Glomerular endothelial cell (primary cell): ENCODE data around the gene ZNF28. TPM values are rescaled to one million over a fixed set of nuclear protein-coding genes. Genes with fewer than 3 reads are reported as not detected.
"Not testable (repeated sequence)": the region's sequence is repeated elsewhere in the genome, so short reads cannot be mapped to it uniquely, and the experiment has no call there.

Source experiments
- DNase-seq: peaks from one replicate; pipeline ENCODE4 v3.0.0-alpha.2; 2011; ENCODE audit warnings: low read depth, low spot score; ENCODE audit errors: extremely low read depth
- total RNA-seq: library from RNA; depleted of rRNA; stranded (reverse); fragments of >200 nt; gene quantifications from 2 replicates; pipeline ENCODE4 v1.2.3, GENCODE V29; 2015

Gene ZNF28
- total RNA-seq: 14.5 and 14.6 TPM in 2 replicates

DNA sequence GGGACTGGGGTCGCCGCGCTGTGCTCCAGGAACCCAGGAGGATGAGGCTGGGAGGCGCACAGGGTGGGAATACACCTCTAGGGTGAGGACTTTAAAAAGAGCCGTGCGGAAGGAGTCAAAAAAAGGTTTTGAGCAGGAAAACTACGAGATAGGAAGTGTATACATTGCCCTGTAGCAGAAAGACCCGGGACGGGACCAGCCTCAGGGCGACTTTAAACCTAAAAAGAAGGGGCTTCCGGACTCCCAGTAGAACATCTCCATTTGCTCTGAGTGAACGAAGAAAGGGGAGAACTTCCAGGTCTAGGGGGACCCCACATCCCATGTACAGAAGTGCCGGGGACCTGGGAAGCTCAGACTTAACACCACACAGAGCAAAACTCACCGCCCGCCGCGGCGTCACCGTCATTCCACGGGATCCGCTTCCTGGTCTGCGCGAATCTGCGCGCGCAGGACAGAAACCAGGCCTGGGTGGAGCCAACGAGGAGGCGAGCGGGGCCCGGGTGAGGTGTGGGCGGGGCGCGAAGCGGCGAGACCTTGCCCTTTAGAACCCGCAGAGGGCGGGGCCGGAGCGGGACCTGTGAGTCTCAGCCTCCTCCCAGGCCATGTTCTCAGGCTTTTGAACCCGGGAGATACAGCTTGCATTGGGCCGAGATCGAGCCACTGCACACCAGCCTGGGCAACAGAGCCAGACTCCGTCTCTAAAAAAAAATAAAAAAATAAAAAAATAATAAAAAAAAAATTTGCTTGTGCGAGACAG, at the start of gene ZNF28:
ZNF28 (minus strand) TSS at position 430 of the 757 bp plus-strand sequence. CDS start 3,675 bp downstream, outside the sequence.
- not testable (repeated sequence) for DNase-seq

DNA sequence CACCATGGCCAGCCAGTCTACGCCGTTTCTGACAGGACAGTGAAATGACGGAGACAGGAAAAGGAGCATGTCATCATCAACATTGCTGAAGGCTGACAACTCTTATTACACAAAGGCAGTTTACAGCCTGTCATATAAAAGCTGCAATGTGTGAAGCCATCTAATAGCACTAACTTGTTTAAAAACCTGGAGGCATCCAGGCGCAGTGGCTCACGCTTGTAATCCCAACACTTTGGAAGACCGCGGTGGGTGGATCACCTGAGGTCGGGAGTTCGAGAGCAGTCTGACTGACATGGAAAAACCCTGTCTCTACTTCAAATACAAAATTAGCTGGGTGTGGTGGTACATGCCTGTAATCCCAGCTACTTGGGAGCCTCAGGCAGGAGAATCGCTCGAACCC, 46.6 kb upstream of the ZNF28 start:
- DNase-seq: not testable (repeated sequence)

DNA sequence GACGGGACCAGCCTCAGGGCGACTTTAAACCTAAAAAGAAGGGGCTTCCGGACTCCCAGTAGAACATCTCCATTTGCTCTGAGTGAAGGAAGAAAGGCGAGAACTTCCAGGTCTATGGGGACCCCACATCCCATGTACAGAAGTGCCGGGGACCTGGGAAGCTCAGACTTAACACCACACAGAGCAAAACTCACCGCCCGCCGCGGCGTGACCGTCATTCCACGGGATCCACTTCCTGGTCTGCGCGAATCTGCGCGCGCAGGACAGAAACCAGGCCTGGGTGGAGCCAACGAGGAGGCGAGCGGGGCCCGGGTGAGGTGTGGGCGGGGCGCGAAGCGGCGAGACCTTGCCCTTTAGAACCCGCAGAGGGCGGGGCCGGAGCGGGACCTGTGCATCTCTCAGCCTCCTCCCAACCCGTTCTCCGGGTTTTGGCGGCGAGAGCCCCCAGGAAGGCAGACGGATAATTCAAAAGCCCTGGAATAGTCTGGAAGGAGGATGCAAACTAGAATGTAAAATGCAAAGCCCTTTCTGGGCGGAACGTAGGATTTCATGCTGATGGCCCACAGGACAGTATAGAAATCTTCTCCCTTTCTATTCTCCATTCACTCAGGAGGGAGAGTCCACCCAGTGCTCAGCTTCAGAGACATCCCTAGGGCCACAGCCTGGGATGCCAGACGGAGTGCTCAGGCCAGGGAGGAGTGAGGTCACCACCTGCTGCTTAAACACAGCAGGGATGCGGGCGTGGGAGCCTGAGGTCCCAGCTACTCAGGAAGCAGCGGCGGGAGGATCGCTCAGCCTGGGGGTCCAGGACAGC, 36.2 kb upstream of the ZNF28 start, which contains the start of gene ZNF468:
ZNF468 (minus strand) TSS at position 242 of the 814 bp plus-strand sequence. CDS start 3,347 bp downstream, outside the sequence.
- not testable (repeated sequence) for DNase-seq

DNA sequence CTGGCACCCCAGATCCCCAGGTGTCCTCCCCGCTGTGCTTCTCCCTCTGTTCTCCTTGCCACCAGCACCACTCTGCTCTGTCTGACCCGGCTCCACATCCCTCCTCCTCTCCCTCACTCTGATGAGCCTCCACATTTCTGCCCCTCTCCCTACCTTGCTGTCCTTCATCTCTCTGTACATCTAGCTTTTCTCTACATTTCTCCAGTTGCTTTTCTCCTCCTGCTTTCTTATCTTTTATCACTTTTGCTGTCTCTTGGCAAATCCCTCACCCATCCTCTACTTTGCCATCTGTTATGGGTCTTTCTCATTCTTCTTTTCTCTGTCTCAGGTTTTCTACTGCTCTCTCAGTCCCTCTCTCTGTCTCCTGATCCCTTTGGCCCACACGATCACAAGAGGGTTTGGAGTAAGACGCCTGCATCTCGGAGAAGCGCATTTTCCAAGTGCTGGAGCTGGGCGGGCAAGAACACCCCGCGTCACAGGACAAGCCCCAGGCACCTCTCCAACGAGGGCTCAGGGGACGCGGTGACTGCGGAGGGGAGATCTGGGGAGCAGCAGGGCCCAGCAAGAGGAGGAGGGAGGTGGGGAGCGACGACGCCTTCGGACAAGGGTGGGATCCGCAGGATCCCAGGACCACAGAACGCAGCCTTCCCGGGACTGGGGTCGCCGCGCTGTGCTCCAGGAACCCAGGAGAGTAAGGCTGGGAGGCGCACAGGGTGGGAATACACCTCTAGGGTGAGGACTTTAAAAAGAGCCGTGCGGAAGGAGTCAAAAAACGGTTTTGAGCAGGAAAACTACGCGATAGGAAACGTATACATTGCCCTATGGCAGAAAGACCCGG, 35.3 kb upstream of the ZNF28 start:
- not testable (repeated sequence) for DNase-seq

DNA sequence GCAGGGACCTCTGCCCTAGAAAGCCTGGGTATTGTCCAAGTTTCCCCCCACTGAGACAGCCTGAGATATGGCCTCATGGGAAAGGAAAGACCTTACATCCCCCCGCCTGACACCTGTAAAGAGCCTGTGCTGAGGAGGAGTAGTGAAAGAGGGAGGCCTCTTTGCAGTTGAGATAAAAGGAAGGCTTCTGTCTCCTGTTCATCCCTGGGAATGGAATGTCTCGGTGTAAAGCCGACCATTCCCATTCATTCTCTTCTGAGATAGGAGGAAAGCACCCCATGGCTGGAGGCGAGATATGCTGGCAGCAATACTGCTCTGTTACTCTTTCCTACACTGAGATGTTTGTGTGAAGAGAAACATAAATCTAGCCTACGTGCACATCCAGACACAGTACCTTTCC, 25.9 kb upstream of the ZNF28 start:
- not testable (repeated sequence) for DNase-seq

DNA sequence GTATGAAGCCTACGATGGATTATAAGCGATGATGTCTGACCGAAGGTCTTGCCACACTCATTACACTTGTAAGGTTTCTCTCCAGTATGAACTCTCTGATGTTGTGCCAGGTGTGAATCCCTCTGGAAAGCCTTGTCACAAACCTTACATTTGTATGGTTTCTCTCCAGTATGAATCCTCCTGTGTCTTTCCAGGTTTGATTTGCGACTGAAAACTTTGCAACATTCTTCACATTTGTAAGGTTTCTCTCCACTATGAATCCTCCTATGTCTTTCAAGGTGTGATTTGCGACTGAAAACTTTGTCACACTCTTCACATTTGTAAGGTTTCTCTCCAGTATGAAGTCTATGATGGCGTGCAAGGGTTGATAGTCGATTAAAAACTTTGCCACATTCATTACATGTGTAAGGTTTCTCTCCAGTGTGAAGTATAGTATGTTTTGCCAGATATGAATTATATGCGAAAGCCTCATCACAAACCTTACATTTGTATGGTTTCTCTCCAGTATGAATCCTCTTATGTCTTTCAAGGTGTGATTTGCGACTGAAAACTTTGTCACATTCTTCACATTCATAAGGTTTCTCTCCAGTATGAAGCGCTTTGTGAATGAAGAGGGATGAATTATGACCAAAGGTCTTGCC, 19.5 kb upstream of the ZNF28 start:
- DNase-seq: not testable (repeated sequence)

DNA sequence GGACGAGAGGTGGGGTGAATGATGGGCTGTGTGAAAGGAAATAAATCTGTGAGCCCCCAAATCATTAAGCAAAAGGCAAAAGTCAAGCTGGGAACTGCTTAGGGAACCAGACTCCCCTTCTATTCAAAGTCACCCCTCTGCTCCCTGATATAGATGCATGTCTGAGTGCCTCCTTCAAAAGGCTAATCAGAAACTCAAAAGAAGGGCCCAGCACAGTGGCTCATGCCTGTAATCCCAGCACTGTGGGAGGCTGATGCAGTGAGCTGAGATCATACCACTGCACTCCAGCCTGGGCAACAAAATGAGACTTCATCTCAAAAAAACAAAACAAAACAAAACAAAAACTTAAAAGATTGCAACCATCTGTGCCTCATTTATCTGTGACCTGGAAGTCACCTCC, 12.9 kb upstream of the ZNF28 start:
- DNase-seq: not testable (repeated sequence)

DNA sequence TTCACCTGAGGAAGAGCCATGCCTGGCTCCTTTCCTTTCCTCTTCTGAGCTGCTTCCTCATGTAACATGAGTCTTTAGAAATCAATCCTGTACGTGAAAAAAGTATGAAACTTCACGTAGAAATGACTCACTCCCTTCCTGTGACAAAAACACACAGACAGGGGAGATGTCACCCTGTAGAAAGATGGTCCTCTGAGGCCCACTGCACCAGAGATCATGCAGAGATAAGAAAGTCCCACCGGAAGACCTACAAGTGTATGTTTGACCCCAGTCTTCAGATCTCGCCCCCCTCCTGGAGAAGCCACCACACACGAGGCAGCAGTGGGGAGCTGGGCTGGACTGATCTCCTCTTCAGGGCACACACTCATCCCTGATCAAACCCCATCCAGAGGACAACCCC, 12.1 kb upstream of the ZNF28 start:
- DNase-seq: not testable (repeated sequence)

DNA sequence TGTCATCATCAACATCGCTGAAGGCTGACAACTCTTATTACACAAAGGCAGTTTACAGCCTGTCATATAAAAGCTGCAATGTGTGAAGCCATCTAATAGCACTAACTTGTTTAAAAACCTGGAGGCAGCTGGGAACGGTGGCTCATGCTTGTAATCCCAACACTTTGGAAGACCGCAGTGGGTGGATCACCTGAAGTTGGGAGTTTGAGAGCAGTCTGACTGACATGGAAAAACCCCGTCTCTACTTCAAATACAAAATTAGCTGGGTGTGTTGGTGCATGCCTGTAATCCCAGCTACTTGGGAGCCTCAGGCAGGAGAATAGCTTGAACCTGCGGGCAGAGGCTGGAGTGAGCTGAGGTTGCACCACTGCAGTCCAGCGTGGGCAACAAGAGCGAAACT, 8.4 kb upstream of the ZNF28 start:
- DNase-seq: not testable (repeated sequence)

DNA sequence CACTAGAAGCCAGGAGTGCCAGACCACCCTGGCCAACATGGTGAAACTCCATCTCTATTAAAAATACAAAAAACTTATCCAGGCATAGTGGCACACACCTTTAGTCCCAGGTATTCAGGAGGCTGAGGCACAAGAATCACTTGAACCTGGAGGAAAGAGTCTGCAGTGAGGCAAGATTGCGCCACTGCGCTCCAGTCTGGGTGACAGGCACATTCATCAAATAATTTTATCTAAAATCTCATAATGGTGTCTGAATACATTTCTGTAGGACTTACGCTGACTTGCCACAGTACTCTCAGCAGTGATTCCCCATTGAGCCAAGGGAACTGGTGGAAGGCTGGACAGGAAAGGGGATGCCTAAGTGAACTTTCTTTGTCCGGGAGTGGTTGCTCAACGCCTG, 4.3 kb upstream of the ZNF28 start:
- DNase-seq: no peak

DNA sequence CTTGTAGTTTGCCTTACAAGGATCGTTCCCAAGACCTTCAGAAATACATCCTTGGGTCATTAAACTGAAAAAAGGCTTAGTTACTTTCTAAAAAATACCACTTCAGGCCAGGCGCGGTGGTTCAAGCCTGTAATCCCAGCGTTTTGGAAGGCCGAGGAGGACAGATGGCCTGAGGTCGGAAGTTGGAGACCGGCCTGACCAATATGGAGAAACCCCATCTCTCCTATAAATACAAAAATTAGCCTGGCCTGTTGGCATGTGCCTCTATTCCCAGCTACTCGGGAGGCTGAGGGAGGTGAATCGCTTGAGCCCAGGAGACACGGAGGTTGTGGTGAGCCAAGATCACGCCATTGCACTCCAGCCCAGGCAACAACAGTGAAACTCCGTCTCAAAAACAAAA, 2.2 kb upstream of the ZNF28 start:
- DNase-seq: no peak

DNA sequence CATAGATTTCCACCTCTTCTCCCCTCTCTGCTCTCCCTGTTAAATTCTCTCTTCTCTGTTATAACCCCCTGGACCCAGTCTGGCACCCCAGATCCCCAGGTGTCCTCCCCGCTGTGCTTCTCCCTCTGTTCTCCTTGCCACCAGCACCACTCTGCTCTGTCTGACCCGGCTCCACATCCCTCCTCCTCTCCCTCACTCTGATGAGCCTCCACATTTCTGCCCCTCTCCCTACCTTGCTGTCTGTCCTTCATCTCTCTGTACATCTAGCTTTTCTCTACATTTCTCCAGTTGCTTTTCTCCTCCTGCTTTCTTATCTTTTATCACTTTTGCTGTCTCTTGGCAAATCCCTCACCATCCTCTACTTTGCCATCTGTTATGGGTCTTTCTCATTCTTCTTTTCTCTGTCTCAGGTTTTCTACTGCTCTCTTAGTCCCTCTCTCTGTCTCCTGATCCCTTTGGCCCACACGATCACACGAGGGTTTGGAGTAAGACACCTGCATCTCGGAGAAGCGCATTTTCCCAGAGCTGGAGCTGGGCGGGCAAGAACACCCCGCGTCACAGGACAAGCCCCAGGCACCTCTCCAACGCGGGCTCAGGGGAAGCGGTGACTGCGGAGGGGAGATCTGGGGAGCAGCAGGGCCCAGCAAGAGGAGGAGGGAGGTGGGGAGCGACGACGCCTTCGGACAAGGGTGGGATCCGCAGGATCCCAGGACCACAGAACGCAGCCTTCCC, 795 bp downstream of the ZNF28 start:
- DNase-seq: not testable (repeated sequence)

DNA sequence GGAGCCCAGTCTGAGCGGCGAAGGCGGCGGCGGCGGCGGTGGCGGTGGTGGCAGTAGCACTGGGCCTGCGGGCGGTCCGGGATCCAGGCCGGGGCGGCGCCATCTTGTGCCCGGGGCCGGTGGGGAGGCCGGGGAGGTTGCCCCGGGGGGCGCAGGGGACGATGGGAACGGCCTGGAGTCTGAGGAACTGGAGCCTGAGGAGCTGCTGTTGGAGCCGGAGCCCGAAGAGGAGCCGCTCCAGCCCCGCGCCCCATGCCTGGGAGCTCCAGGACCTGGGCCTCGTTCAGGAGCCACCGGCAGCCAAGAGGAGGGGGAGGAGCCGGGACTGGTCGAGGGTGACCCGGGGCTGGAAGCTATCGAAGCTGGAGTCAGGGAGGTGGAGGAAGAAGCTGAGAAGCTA, 11.6 kb downstream of the ZNF28 start:
- no peak for DNase-seq

DNA sequence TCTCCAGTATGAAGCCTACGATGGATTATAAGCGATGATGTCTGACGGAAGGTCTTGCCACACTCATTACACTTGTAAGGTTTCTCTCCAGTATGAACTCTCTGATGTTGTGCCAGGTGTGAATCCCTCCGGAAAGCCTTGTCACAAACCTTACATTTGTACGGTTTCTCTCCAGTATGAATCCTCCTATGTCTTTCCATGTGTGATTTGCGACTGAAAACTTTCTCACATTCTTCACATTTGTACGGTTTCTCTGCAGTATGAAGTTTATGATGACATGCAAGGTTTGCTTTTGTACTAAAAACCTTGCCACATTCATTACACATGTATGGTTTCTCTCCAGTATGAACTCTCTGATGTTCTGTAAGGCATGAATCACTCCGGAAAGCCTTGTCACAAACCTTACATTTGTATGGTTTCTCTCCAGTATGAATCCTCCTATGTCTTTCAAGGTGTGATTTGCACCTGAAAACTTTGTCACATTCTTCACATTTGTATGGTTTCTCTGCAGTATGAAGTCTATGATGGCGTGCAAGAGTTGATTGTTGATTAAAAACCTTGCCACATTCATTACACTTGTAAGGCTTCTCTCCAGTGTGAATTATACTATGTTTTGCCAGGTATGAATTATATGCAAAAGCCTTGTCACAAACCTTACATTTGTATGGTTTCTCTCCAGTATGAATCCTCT, 21.3 kb downstream of the ZNF28 start:
- DNase-seq: not testable (repeated sequence)

DNA sequence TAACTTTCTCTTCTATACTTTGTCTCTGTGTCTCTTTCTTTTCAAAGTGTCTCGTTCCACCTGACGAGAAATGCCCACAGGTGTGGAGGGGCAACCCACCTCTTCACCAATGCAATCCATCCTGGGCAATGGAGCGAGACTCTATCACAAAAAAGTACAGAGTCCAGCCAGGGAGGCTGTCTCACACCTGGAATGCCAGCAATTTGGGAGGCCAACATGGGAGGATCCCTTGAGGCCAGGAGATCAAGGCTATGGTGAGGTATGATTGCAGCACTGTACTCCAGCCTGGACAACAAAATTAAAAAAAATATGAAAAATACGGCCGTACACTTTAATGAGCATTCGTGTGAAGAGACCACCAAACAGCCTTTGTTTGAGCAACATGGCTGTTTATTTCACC, 32.0 kb downstream of the ZNF28 start:
- no peak for DNase-seq

DNA sequence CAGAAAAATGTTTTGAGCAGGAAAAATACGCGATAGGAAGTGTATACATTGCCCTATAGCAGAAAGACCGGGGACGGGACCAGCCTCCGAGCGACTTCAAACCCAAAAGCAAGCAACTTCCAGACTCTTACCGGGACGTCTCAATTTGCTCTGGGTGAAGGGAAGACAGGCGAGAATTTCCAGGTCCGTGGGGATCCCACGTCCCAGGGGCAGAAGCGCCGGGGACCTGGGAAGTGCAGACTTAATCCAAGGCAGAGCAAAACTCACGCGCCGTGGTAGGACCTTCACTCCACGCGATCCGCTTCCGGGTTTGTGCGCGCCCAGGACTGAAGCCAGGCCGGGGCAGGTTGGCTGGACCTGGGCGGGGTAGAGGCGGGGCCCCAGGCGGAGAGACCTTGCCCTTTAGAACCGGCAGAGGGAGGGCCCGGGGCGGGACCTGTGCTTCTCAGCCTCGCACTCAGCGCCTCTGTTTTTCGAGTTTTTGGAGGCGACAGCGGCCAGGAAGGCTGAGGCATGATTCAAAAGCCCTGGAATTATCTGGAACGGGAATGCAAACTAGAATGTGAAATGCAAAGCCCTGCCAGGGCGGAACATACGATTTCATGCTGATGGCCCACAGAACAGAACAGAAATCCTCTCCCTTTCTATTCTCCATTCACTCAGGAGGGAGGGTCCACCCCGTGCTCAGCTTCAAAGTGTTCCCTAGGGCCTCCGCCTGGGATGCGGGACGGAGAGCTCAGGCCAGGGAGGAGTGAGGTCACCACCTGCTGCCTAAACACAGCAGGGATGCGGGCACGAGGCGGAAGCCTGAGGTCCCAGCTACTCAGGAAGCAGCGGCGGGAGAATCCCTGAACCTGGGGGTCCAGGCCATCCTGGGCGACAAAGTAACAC, 34.7 kb downstream of the ZNF28 start, which contains the start of gene ZNF600:
ZNF600 (minus strand) TSS at position 328 of the 891 bp plus-strand sequence. CDS start 7,903 bp downstream, outside the sequence.
- DNase-seq: not testable (repeated sequence)

DNA sequence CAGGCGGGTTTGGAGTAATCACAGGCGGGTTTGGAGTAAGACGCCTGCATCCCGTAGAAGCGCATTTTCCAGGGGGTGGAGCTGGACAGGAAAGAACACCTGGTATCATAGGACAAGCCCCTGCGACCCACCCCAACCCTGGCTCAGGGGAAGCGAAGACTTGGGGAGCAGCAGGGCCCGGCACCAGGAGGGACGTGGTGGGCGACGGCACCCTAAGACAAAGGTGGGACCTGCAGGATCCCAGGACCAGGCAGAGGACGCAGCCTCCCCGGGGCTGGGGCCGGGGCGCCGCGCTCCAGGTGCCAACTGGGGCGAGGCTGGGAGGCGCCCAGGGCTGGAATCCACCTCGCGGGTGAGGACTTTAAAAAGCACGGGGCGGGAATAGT, 35.4 kb downstream of the ZNF28 start:
- no peak for DNase-seq

DNA sequence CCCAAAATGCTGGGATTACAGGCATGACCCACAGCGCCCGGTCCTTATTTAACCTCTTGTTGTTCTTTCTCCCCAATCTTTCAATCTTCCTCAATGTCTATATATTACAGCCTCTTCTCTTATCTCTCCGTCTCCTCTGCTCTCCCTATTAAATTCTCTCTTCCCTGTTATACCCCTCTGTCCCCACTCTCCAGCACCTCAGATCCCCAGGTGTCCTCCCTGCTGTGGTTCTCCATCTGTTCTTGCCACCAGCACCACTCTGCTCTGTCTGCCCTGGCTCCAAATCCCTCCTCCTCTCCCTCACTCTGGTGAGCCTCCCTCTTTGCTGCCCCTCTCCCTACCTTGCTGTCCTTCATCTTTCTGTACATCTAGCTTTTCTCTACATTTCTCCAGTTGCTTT, 35.9 kb downstream of the ZNF28 start:
- no peak for DNase-seq
